ENCODE data around the gene MYL6. TPM values are rescaled to one million over a fixed set of nuclear protein-coding genes. Genes with fewer than 3 reads are reported as not detected.
"Not testable (repeated sequence)": the region's sequence is repeated elsewhere in the genome, so short reads cannot be mapped to it uniquely, and the experiment has no call there.

The MYL6 gene
- total RNA-seq, 1 experiment from 2014 or later: 564 TPM

- peak overlapping the region; percentile 64 for H3K27ac ChIP-seq
- H3K36me3 ChIP-seq: peaks cover 30% of the 10 kb centered on the region
- no peaks in the 10 kb centered on the region for H3K9me3 ChIP-seq (replicated peaks)
- H3K27me3 ChIP-seq: no peaks in the 10 kb centered on the region
- peaks cover 6% of the 10 kb centered on the region; the same call in 1 of the 2 replicates for H3K4me1 ChIP-seq
- DNase-seq: peak in 1 of 2 experiments; percentile 24
- H3K4me3 ChIP-seq: peak overlapping the region; percentile 73
Measured at GRCh38 chr12:56188131-56188777, 30.1 kb downstream of the MYL6 start.

GRCh38 chr12:56188778-56189098 is 30.6 kb downstream of the MYL6 start:
- peak overlapping the region; percentile 73 for H3K4me3 ChIP-seq
- H3K4me1 ChIP-seq: peaks cover 8% of the 10 kb centered on the region; the same call in 1 of the 2 replicates
- peaks cover 25% of the 10 kb centered on the region for H3K36me3 ChIP-seq
- no peaks in the 10 kb centered on the region for H3K27me3 ChIP-seq
- H3K27ac ChIP-seq: peak overlapping the region; percentile 64
- no peaks in the 10 kb centered on the region for H3K9me3 ChIP-seq (replicated peaks)
- DNase-seq: peak; percentile 54 to 69

DNA sequence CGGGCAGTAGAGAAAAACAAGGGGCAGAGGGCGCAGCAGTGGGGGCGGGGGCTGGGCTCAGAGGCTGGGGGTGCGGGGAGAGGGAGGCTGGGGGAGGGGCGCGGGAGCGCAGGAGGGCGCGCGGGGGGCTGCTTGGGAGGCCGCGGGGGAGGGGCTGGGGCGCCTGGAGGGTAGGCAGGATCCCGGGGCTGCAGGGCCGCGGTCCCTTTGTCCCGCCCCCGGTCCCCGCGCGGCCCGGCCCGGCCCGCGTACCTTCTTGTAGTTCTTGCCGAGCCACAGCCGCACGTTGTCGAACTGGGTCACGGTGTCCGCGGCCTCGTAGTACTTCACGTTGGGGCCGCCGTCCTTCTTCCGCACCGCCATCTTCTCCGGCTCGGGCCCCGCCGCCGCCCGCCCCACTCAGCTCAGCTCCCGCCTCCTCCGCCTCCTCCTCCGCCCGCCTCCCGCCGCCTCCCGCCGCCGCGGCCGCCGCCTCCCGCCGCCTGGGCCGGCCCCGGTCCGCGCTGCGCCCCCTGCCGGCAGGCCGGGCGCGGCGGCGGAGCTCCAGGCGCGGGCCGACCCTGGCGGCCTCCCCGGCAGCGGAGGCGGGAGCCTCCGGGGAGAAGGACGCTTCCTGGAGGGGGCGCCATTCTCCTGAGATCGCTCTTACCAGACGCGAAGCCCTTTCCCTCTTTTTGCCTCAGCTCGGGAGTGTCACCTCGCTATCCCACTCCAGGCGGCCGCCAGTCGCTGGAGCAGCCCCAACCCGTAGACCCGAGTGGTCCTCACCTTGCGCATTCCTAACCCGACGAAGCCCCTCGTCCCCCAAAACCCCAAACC is 31.1 kb downstream of the MYL6 start, which contains the start of gene SMARCC2:
Gene SMARCC2, minus strand, starts transcription at position 385 of the 819 bp plus-strand sequence. Its CDS starts 22 bp downstream, at position 363.
- Histone ChIP-seq H3K27ac (peak within 1 kb of the TSS; percentile 64), H3K4me1 (peaks cover 8% of the 10 kb centered on the region; the same call in 1 of the 2 replicates), H3K36me3 (peaks cover 21% of the 10 kb centered on the region), H3K27me3 (no peaks in the 10 kb centered on the region), H3K9me3 (replicated peaks) (no peaks in the 10 kb centered on the region), H3K4me3 (peak within 1 kb of the TSS; percentile 73)
- peak; percentile 91 to 93 for DNase-seq

- H3K27ac ChIP-seq: peak overlapping the region; percentile 34; the same call in 1 of the 2 replicates
- peaks cover 8% of the 10 kb centered on the region; the same call in 1 of the 2 replicates for H3K4me1 ChIP-seq
- no peaks in the 10 kb centered on the region for H3K9me3 ChIP-seq (replicated peaks)
- H3K4me3 ChIP-seq: peak overlapping the region; percentile 73
- peaks cover 14% of the 10 kb centered on the region for H3K36me3 ChIP-seq
- peak; percentile 79 to 93 for DNase-seq
- H3K27me3 ChIP-seq: no peaks in the 10 kb centered on the region
Measured at GRCh38 chr12:56189918-56190694, 31.9 kb downstream of the MYL6 start.

GRCh38 chr12:56190695-56191155 is 32.6 kb downstream of the MYL6 start:
- H3K27me3 ChIP-seq: no peaks in the 10 kb centered on the region
- H3K4me3 ChIP-seq: peak overlapping the region; percentile 73
- peaks cover 12% of the 10 kb centered on the region for H3K36me3 ChIP-seq
- peaks cover 8% of the 10 kb centered on the region; the same call in 1 of the 2 replicates for H3K4me1 ChIP-seq
- peak in 1 of 2 experiments; percentile 29 for DNase-seq
- H3K9me3 ChIP-seq (replicated peaks): no peaks in the 10 kb centered on the region
- H3K27ac ChIP-seq: no peak overlapping the region; the same call in 1 of the 2 replicates

DNA sequence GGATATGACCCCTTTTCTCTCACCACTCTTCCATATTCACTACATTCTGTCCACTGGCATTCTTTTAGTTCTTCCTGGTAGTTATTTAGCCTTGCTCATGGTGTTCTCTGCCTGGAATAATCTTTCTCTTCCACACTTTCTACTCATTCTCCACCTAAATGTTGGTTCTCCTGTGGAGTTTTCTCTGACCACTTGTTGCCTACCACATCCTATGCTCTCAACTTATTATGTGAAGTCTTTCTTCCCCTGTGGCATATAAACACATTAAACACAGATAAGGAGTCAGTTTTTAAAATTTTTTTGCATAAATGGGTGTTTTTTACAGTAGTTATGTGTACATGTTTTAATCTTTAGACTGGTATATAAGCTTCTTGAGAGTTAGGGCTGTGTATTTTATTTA is 34.4 kb downstream of the MYL6 start:
- DNase-seq: no peak
- no peak overlapping the region for H3K4me3 ChIP-seq
- H3K36me3 ChIP-seq: no peaks in the 10 kb centered on the region
- H3K4me1 ChIP-seq: peaks cover 8% of the 10 kb centered on the region; the same call in 1 of the 2 replicates
- H3K27ac ChIP-seq: no peak overlapping the region
- no peaks in the 10 kb centered on the region for H3K9me3 ChIP-seq (replicated peaks)
- no peaks in the 10 kb centered on the region for H3K27me3 ChIP-seq

DNA sequence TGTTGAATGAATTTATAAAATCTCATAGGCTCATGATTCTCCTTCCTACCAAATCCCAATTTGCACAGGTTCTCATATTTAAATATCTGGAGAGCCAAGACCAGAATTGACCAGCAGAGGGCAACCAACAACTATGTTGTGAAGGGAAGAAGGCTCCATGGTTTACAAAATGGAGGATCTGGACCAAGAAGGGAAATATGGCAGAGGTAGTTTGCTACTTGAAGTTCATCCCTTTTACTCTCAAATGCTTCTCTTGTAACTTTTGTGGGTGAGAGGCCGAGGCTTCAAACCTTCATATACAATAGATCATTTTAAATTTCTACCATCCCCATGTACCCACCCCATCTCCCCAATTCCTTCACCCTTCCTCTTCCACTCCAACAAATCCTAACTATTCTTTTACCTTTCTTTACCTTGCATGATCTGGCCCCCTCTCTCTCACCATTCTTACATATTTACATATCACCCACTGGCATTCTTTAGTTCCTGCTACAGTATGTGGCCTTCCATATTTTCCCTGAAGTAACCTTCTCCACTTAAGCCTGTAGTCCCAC is 34.9 kb downstream of the MYL6 start:
- Histone ChIP-seq H3K36me3 (no peaks in the 10 kb centered on the region), H3K27me3 (no peaks in the 10 kb centered on the region), H3K27ac (no peak overlapping the region), H3K4me1 (peaks cover 4% of the 10 kb centered on the region; the same call in 1 of the 2 replicates), H3K4me3 (no peak overlapping the region), H3K9me3 (replicated peaks) (no peaks in the 10 kb centered on the region)
- DNase-seq: peak; percentile 83 to 90

- not testable (repeated sequence) for H3K27ac ChIP-seq; H3K4me1 ChIP-seq; H3K4me3 ChIP-seq; H3K36me3 ChIP-seq; H3K9me3 ChIP-seq (replicated peaks); H3K27me3 ChIP-seq
- DNase-seq: peak in 1 of 2 experiments; percentile 7
Measured at GRCh38 chr12:56196818-56197550, 38.8 kb downstream of the MYL6 start.

DNA sequence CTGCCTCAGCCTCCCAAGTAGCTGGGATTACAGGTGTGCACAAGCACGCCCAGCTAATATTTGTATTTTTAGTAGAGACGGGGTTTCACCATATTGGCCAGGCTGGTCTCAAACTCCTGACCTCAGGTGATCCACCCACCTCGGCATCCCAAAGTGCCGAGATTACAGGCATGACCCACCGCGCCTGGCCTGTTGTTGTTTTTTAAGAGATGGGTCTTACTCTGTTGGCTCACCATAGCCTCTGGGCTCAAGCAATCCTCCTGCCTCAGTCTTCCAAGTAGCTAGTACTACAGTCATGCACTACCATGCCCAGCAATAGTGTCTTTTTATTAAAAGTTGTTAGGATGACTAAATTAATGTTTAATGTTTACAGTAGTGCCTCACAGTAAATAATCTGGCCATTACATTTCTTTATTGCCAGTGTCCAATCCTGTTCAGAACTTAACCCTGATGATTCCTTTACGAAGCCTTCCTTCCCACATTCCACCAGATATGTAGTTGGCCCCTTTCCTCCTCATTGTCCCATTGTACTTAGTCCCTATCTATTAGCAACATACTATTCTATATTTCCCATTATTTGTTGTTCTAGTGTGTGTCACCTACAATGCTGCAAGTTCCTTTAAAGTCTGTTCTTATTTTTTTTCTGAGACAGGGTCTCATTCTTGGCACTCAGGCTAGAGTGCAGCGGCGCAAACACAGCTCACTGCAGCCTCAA is 39.9 kb downstream of the MYL6 start:
- no peak for DNase-seq
- no peak overlapping the region for H3K27ac ChIP-seq
- H3K27me3 ChIP-seq: no peaks in the 10 kb centered on the region
- no peaks in the 10 kb centered on the region for H3K9me3 ChIP-seq (replicated peaks)
- H3K4me3 ChIP-seq: no peak overlapping the region
- H3K4me1 ChIP-seq: peaks cover 3% of the 10 kb centered on the region; the same call in 1 of the 2 replicates
- no peaks in the 10 kb centered on the region for H3K36me3 ChIP-seq

GRCh38 chr12:56198836-56199235 is 40.7 kb downstream of the MYL6 start:
- no peak overlapping the region for H3K27ac ChIP-seq
- no peaks in the 10 kb centered on the region for H3K27me3 ChIP-seq
- H3K4me3 ChIP-seq: no peak overlapping the region
- no peaks in the 10 kb centered on the region for H3K36me3 ChIP-seq
- H3K9me3 ChIP-seq (replicated peaks): no peaks in the 10 kb centered on the region
- DNase-seq: no peak
- no peaks in the 10 kb centered on the region for H3K4me1 ChIP-seq

GRCh38 chr12:56202366-56202765 is 44.2 kb downstream of the MYL6 start:
- Histone ChIP-seq H3K9me3 (replicated peaks) (no peaks in the 10 kb centered on the region), H3K27ac (no peak overlapping the region), H3K27me3 (no peaks in the 10 kb centered on the region), H3K36me3 (peaks cover 8% of the 10 kb centered on the region), H3K4me3 (no peak overlapping the region), H3K4me1 (no peaks in the 10 kb centered on the region)
- DNase-seq: no peak

DNA sequence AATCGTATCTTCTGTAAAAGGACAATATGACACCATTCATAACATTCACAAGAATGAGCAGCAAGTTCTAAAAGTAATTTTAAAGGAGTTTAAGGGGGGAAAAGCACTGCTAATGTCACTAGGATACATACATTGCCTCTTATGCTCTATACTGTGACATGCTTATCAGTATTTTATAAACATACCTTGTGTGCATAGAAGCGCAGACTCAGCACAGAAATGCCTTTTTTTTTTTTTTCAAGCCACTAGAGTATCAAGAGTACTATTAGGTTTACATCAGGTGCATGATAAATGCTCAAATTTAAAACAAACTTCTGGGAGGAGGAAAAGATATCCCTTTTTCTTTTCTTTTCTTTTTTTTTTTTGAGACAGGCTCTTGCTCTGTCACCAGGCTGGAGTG is 44.7 kb downstream of the MYL6 start:
- no peak overlapping the region for H3K4me3 ChIP-seq
- no peaks in the 10 kb centered on the region for H3K27me3 ChIP-seq
- no peak overlapping the region for H3K27ac ChIP-seq
- H3K36me3 ChIP-seq: peaks cover 10% of the 10 kb centered on the region
- DNase-seq: no peak
- H3K9me3 ChIP-seq (replicated peaks): no peaks in the 10 kb centered on the region
- H3K4me1 ChIP-seq: no peaks in the 10 kb centered on the region

- Histone ChIP-seq H3K27me3 (no peaks in the 10 kb centered on the region), H3K9me3 (replicated peaks) (no peaks in the 10 kb centered on the region), H3K27ac (no peak overlapping the region), H3K4me1 (no peaks in the 10 kb centered on the region), H3K4me3 (no peak overlapping the region), H3K36me3 (peaks cover 10% of the 10 kb centered on the region)
- DNase-seq: no peak
Measured at GRCh38 chr12:56204275-56204674, 46.1 kb downstream of the MYL6 start.

Measured in SJCRH30 (cell line).